ENCODE measurements around the gene SCLT1. TPM values are rescaled to one million over a fixed set of nuclear protein-coding genes. Genes with fewer than 3 reads are reported as not detected.

Gene SCLT1
- total RNA-seq, 1 experiment from 2014 or later = 15.9 TPM

DNA sequence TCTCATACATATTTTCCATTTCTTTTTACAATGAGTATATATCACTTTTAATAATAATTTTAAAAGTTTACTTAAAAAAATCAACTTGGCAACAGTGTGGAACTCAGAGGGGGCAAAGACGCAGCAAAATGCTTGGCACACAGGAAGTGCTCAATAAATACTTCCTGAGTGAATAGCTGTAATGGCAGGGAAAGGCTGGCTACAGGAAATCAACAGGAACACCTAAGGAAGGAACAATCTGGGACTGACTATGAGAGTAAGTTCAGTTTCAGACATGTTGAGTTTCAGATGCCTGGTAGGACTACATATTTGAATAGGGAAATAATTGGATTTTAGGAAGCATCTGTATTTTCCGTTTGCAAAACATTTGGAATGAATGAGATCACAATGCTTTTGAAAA lies 137.6 kb downstream of the SCLT1 start:
- Histone ChIP-seq H3K4me2 (no peak overlapping the region), H3K27ac (no peak overlapping the region), H3K27me3 (ENCODE audit: insufficient read depth, low read depth) (no peaks in the 10 kb centered on the region), H3K9me3 (ENCODE audit: insufficient read depth, low read depth) (no peaks in the 10 kb centered on the region), H3K9me2 (ENCODE audit: insufficient read depth) (no peaks in the 10 kb centered on the region), H3K79me2 (ENCODE audit: low read depth) (no peaks in the 10 kb centered on the region), H3K36me3 (ENCODE audit: low read depth) (no peaks in the 10 kb centered on the region), H2AFZ (no peak overlapping the region), H4K20me1 (ENCODE audit: insufficient read depth) (no peaks in the 10 kb centered on the region), H3K4me3 (no peak overlapping the region), H3K4me1 (replicated peaks; ENCODE audit: insufficient read depth) (no peaks in the 10 kb centered on the region), H3F3A (ENCODE audit: insufficient read depth, low read depth) (no peaks in the 10 kb centered on the region)
- no peak for DNase-seq
- ChIA-PET CTCF (no interaction called here), POLR2A (ENCODE audit: unreplicated experiment) (no interaction called here)
- no TSS peak for BruUV-seq (replicated peaks)
- intact Hi-C loops (cut with micrococcal nuclease; ENCODE audit: unreplicated experiment) = no loop called here
- TF ChIP-seq, protein P1, sequence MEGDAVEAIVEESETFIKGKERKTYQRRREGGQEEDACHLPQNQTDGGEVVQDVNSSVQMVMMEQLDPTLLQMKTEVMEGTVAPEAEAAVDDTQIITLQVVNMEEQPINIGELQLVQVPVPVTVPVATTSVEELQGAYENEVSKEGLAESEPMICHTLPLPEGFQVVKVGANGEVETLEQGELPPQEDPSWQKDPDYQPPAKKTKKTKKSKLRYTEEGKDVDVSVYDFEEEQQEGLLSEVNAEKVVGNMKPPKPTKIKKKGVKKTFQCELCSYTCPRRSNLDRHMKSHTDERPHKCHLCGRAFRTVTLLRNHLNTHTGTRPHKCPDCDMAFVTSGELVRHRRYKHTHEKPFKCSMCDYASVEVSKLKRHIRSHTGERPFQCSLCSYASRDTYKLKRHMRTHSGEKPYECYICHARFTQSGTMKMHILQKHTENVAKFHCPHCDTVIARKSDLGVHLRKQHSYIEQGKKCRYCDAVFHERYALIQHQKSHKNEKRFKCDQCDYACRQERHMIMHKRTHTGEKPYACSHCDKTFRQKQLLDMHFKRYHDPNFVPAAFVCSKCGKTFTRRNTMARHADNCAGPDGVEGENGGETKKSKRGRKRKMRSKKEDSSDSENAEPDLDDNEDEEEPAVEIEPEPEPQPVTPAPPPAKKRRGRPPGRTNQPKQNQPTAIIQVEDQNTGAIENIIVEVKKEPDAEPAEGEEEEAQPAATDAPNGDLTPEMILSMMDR (conservative IDR thresholded peaks at IDR 0.05) = no peak
- no peak for TF ChIP-seq EZH2 (IDR thresholded peaks at IDR 0.05; ENCODE audit: low read depth)

DNA sequence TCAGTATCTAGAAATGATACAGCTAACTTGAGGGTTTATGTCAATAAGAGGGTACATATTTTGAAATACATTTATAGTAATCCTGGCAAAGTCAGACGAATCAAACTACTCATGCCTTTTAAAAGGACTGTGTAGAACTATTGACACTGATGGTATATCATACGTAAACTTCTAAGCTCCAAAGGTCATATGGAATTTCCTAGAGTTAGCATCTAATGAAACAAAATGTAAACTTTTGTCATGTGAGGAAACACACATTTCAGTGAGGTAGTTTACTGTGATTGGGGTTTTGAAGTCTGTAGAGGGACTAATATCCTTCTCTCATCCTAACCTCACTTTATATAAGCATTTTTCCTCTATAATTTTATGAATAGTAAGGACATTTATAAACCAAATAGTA lies 138.4 kb downstream of the SCLT1 start:
- Histone ChIP-seq H3K4me2 (no peak overlapping the region), H3K9me2 (ENCODE audit: insufficient read depth) (no peaks in the 10 kb centered on the region), H3F3A (ENCODE audit: insufficient read depth, low read depth) (no peaks in the 10 kb centered on the region), H3K79me2 (ENCODE audit: low read depth) (no peaks in the 10 kb centered on the region), H3K9me3 (ENCODE audit: insufficient read depth, low read depth) (no peaks in the 10 kb centered on the region), H2AFZ (no peak overlapping the region), H4K20me1 (ENCODE audit: insufficient read depth) (no peaks in the 10 kb centered on the region), H3K4me1 (replicated peaks; ENCODE audit: insufficient read depth) (no peaks in the 10 kb centered on the region), H3K4me3 (no peak overlapping the region), H3K27me3 (ENCODE audit: insufficient read depth, low read depth) (no peaks in the 10 kb centered on the region), H3K36me3 (ENCODE audit: low read depth) (no peaks in the 10 kb centered on the region), H3K27ac (no peak overlapping the region)
- no peak for TF ChIP-seq EZH2 (IDR thresholded peaks at IDR 0.05; ENCODE audit: low read depth)
- TF ChIP-seq, protein P1 (conservative IDR thresholded peaks at IDR 0.05) = no peak
- intact Hi-C loops (cut with micrococcal nuclease; ENCODE audit: unreplicated experiment) = no loop called here
- POLR2A ChIA-PET (ENCODE audit: unreplicated experiment) = no interaction called here
- no TSS peak for BruUV-seq (replicated peaks)
- DNase-seq = no peak
- CTCF ChIA-PET = interaction anchor here (0.6 kb wide), 1 partner anchor 263 kb away, joined by 5 read pairs; no protein-coding TSS in a partner anchor

DNA sequence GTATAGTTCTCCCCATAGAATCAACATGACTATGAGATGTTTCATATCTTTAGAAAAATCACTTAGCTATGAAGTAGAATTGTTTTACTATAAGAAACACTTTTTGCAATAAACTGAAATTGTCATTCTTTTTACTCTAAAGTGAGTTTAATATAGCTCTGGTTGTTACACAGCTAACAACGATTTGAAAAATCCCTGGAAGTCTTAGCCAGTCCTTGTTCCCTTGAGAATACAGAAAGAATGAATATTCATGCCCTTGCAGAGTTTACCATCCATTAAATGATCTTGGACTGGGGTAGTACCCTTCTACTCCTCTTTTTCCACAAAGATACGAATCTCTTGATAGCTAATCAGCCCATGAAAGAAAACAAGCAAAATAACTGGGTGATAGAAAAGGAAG lies 142.0 kb downstream of the SCLT1 start:
- DNase-seq = no peak
- H4K20me1 ChIP-seq (ENCODE audit: insufficient read depth) = no peaks in the 10 kb centered on the region
- H3K27ac ChIP-seq = no peak overlapping the region
- H3F3A ChIP-seq (ENCODE audit: insufficient read depth, low read depth) = no peaks in the 10 kb centered on the region
- TF ChIP-seq EZH2 (IDR thresholded peaks at IDR 0.05; ENCODE audit: low read depth) = no peak
- H3K4me2 ChIP-seq = no peak overlapping the region
- H2AFZ ChIP-seq = no peak overlapping the region
- BruUV-seq (replicated peaks) = no TSS peak
- no peaks in the 10 kb centered on the region for H3K36me3 ChIP-seq (ENCODE audit: low read depth)
- no peak overlapping the region for H3K4me3 ChIP-seq
- no peaks in the 10 kb centered on the region for H3K27me3 ChIP-seq (ENCODE audit: insufficient read depth, low read depth)
- H3K4me1 ChIP-seq (replicated peaks; ENCODE audit: insufficient read depth) = no peaks in the 10 kb centered on the region
- ChIA-PET CTCF (no interaction called here), POLR2A (ENCODE audit: unreplicated experiment) (interaction anchor here (0.6 kb wide), 1 partner anchor 1846 kb away, joined by 4 read pairs; no protein-coding TSS in a partner anchor)
- intact Hi-C loops (cut with micrococcal nuclease; ENCODE audit: unreplicated experiment) = no loop called here
- no peaks in the 10 kb centered on the region for H3K9me2 ChIP-seq (ENCODE audit: insufficient read depth)
- H3K9me3 ChIP-seq (ENCODE audit: insufficient read depth, low read depth) = no peaks in the 10 kb centered on the region
- H3K79me2 ChIP-seq (ENCODE audit: low read depth) = no peaks in the 10 kb centered on the region

DNA sequence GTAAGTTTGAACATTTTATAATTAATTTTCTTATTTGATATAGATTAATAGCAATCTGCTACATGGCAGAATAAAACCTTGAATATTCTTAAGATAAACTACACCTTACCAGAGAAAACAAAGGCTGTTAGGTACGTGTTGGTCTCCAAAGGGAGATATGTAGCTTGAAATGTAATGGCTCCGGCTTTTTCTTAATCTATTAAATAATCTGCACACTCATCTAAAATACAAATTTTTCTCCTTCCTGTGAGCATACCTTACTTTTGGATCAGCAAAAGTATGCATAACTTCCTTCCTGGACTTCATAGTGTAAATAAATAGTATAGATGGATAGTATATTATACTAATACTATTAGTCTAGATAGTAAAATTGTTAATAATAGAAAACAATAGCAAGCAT lies 142.5 kb downstream of the SCLT1 start:
- intact Hi-C loops (cut with micrococcal nuclease; ENCODE audit: unreplicated experiment) = no loop called here
- H4K20me1 ChIP-seq (ENCODE audit: insufficient read depth) = no peaks in the 10 kb centered on the region
- no peaks in the 10 kb centered on the region for H3K79me2 ChIP-seq (ENCODE audit: low read depth)
- CTCF ChIA-PET = no interaction called here
- H3K4me1 ChIP-seq (replicated peaks; ENCODE audit: insufficient read depth) = no peaks in the 10 kb centered on the region
- TF ChIP-seq, protein P1 (conservative IDR thresholded peaks at IDR 0.05) = no peak
- TF ChIP-seq EZH2 (IDR thresholded peaks at IDR 0.05; ENCODE audit: low read depth) = no peak
- H3K4me3 ChIP-seq = no peak overlapping the region
- H3K9me3 ChIP-seq (ENCODE audit: insufficient read depth, low read depth) = no peaks in the 10 kb centered on the region
- no peak overlapping the region for H2AFZ ChIP-seq
- no peak for DNase-seq
- H3K27ac ChIP-seq = no peak overlapping the region
- no peaks in the 10 kb centered on the region for H3F3A ChIP-seq (ENCODE audit: insufficient read depth, low read depth)
- H3K4me2 ChIP-seq = no peak overlapping the region
- no peaks in the 10 kb centered on the region for H3K36me3 ChIP-seq (ENCODE audit: low read depth)
- no peaks in the 10 kb centered on the region for H3K9me2 ChIP-seq (ENCODE audit: insufficient read depth)
- BruUV-seq (replicated peaks) = no TSS peak
- POLR2A ChIA-PET (ENCODE audit: unreplicated experiment) = no interaction called here
- H3K27me3 ChIP-seq (ENCODE audit: insufficient read depth, low read depth) = no peaks in the 10 kb centered on the region

All from PC-9 (cell line).